Right lobe of liver (tissue), 4 donors: ENCODE results near the gene TENM4.

Experiments
- POLR2A ChIP-seq: fragments of 450-650 bp; IDR thresholded peaks from one replicate; pipeline ENCODE4 v1.6.1; 2017; ENCODE audit warnings: antibody characterized with exemption, mild to moderate bottlenecking
- TF ChIP-seq, protein P1 (sequence below), 4 donors: fragments of 200-600 bp in 3 of 4; fragments of 450-650 bp in 1 of 4; IDR thresholded peaks; one replicate each; pipeline versions ENCODE4 v1.5.1 to v1.8.0; 2016 to 2022; ENCODE audit warnings: antibody characterized with exemption in 4 of 4, mild to moderate bottlenecking in 2 of 4
- donor health status: DM: no; HTN: no; CAD: no.
- donor health status: DM: no; HTN: no; CAD: no.
- donor health status: DM: no; HTN: yes; CAD: no.

DNA sequence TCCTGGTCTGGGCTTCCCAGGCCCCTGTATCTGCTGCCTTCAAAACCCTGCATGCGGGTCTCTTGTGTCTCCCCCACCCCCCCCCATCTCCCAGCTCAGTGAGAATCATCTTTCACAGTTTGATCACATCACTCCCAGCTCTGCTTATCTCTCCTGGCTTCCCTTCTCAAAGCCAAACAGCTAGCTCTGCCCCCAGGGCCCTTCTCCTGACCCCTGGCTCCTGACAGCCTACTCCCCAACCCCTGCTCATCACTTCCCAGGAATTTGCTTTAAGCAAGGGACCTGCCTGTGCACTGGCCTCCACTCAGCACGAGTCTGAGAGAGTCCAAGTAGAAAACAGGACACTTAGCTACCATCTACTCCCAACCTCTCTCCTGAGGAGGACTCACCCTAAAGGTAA, 342.7 kb downstream of the TENM4 start:
- TF ChIP-seq, protein P1, sequence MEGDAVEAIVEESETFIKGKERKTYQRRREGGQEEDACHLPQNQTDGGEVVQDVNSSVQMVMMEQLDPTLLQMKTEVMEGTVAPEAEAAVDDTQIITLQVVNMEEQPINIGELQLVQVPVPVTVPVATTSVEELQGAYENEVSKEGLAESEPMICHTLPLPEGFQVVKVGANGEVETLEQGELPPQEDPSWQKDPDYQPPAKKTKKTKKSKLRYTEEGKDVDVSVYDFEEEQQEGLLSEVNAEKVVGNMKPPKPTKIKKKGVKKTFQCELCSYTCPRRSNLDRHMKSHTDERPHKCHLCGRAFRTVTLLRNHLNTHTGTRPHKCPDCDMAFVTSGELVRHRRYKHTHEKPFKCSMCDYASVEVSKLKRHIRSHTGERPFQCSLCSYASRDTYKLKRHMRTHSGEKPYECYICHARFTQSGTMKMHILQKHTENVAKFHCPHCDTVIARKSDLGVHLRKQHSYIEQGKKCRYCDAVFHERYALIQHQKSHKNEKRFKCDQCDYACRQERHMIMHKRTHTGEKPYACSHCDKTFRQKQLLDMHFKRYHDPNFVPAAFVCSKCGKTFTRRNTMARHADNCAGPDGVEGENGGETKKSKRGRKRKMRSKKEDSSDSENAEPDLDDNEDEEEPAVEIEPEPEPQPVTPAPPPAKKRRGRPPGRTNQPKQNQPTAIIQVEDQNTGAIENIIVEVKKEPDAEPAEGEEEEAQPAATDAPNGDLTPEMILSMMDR (IDR thresholded peaks at IDR 0.05), result no peak
- no peak for TF ChIP-seq POLR2A
